NCI-H748 treated with DMSO at 0.1 percent for 48 hours (cell line): ENCODE measurements around the gene GJA4.
"Not testable (repeated sequence)": the region's sequence is repeated elsewhere in the genome, so short reads cannot be mapped to it uniquely, and the experiment has no call there.

ENCODE experiments used
- DNase-seq: peaks from one replicate; lab custom pipeline; 2025; lab: John Stamatoyannopoulos, UW

GJA4 gene

DNA sequence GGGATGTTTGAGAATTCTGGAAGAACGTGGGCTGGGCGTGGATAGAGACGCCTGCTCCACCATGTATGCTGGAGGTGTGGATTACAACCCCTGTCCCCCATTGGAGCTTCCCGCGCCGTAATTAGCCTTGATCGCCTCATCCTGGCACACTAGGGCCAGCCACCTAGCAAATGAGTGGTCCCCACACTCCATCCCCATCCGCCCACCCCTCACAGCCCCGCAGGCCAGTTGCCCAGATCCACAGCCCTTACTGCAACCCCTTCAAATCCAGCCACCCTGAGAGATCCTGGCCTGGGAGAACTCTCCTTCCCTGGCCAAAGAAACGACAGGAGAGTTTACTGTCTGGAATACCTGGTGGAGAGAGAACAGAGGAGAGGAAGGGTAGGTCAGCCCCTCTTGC, 375 bp upstream of the GJA4 start:
- no peak for DNase-seq

DNA sequence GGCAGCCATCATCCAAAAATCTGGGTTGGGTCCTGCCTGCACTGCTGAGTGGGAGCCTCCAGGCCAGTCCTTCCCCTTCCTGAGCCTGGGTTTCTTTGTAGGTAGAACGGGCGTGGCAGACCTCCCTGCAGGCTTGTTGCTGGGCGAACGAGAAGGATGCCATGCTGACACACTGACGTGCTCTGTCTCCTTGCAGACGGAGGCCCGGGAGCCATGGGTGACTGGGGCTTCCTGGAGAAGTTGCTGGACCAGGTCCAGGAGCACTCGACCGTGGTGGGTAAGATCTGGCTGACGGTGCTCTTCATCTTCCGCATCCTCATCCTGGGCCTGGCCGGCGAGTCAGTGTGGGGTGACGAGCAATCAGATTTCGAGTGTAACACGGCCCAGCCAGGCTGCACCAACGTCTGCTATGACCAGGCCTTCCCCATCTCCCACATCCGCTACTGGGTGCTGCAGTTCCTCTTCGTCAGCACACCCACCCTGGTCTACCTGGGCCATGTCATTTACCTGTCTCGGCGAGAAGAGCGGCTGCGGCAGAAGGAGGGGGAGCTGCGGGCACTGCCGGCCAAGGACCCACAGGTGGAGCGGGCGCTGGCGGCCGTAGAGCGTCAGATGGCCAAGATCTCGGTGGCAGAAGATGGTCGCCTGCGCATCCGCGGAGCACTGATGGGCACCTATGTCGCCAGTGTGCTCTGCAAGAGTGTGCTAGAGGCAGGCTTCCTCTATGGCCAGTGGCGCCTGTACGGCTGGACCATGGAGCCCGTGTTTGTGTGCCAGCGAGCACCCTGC, 1.4 kb downstream of the GJA4 start:
- DNase-seq = no peak

DNA sequence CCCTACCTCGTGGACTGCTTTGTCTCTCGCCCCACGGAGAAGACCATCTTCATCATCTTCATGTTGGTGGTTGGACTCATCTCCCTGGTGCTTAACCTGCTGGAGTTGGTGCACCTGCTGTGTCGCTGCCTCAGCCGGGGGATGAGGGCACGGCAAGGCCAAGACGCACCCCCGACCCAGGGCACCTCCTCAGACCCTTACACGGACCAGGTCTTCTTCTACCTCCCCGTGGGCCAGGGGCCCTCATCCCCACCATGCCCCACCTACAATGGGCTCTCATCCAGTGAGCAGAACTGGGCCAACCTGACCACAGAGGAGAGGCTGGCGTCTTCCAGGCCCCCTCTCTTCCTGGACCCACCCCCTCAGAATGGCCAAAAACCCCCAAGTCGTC, 2.0 kb downstream of the GJA4 start:
- DNase-seq = no peak

DNA sequence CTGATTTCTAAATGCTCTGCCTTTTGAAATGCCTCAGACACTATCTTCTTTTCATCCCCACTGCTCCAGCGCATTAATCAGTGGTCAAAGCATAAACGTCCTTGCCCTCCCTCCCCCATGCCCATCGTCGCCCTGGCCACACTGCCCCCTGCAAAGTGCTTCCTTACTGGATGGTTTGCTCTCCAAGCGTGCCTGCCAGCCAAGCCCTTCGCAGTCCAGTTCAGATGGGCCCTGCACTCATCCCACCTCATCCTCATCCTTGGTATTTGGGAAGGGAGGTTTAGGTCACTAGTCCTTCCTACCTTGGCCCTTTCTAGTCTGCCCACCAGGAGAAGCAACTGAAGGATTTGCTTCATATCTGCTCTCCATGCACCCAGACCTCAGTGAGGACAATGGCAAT, 3.1 kb downstream of the GJA4 start:
- DNase-seq = no peak

DNA sequence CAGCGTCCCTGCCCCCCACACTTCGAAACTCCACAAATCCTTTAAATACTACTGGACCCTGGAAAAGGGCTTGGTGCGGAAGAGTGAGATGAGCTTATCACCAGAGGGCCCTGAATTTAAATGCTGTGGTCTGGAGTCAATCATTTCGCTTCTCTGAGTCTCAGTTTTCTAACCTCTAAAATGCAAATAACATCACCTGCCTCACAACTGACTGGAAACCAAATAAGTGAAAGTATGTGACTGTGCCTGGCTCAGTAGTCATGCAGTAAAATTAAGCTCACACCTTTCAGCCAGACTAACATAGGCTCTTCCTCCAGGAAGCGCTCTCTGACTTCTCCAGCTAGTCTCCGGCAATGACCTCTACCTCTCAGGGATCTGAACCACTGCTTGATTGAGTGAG, 4.2 kb downstream of the GJA4 start:
- DNase-seq = no peak

DNA sequence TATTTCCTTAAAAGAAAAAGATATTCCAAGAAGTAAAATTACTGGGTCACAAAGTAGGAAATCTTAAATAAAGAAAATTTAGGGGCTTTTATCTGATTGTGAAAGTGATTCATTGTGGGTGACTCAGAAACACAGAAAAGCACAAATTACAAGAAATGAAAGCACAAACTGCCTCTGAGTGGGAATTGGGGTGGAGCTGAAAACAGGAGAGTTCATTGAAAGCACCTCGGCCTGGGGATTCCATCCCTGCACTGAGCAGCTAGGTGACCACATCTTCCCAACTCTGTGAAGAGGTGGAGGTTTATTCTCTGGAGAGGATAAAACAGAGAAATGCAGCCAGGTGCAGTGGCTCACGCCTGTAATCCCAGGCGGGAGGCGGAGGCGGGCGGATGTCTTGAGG, 7.4 kb downstream of the GJA4 start:
- DNase-seq = no peak

DNA sequence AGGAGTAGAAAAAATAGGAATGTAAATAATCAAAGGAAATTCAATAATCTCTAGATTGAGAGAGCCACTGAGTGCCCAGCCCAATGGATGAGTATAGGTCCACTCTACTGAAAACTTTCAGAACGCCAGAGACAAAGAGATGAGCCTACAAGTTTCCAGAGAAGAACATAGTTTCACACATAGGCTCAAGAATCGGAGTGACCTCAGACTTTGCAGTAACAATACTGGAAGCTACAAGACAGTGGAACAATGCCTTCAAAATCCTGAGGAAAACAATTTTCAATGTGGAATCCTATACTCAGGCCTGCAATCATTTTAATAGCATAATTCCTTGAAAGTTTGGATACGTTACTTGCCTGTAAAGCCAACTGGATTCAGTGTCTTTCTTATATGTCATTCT, 11.0 kb downstream of the GJA4 start:
- DNase-seq = no peak

DNA sequence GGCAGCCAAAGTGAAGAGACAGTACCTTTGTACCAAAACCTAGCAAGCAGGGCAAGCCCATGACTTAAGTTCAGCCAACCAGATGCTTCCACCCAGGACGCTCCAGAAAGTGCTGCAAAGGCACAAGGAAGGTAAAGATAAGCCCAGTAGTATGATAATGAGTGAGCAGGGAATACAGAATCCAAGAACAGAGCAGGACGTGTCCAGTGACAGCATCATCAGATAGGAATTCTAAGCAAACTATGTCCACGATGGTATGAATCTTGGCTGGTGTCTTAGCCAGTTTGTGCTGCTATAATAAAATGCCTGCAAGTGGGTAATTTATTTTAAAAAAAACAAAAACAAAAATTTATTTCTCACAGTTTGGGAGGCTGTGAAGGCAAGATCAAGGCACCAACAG, 13.6 kb downstream of the GJA4 start:
- no peak for DNase-seq

DNA sequence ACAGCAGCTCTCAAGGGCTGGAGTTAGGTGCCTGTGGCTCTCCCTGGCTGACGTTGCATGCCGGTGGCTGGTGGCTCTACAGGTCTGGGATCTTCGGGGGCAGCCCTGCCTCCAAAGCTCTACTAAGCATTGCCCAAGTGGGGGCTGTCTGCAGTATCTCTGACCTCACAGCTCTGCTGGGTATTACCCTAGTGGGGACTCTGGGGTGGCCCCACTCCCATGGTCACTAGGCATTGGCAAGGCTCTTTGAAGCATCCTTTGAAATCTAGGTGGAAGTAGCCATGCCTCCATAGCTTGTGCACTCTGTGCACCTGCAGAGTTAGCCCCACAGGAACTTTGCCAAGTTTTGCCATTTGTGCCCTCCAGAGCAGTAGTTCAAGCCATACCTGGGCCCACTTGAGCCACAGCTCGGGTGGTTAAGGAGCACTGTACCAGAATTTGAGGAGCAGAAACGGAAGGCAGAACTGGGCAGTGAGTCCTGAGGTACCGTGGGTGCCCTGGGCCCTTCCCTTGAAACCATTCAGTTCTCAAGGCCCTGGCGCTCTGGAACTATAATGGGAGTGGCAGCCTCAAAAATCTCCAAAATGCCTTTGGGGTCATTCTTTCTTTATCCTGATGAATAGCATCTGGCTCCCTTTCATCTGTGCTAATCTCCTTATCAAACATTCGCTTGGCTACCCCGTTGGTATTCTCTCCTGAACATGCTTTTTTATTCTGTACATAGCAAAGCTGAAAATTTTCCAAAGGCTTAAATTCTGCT, 15.4 kb downstream of the GJA4 start:
- no peak for DNase-seq

DNA sequence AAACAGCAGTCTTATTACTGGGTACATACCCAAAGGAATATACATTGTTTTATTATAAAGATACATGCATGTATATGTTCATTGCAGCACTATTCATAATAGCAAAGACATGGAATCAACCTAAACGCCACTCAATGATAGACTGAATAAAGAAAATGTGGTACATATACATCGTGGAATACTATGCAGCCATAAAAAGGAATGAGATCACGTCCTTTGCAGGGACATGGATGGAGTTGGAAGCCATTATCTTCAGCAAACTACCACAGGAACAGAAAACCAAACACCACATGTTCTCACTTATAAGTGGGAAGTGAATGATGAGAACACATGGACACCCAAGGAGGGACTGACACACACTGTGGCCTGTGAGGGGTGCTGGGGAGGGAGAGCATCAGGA, 18.0 kb downstream of the GJA4 start:
- DNase-seq = not testable (repeated sequence)

DNA sequence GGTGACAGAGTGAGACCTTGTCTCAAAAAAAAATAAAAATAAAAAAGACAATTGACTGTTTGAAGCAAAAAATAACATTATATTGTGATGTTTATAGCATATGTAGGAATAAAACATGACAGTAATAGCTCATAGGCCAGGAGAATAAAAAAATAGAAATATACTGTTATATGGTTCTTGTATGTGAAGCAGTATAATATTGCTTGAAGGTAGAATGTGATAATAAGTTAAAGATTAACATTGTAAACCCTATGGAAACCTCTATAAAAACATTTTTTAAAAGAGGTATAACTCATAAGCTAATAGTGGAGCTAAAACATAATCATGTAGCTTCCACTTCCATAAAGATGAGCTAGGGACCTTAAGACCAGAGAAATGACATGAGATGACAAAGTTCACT, 23.5 kb downstream of the GJA4 start:
- no peak for DNase-seq

DNA sequence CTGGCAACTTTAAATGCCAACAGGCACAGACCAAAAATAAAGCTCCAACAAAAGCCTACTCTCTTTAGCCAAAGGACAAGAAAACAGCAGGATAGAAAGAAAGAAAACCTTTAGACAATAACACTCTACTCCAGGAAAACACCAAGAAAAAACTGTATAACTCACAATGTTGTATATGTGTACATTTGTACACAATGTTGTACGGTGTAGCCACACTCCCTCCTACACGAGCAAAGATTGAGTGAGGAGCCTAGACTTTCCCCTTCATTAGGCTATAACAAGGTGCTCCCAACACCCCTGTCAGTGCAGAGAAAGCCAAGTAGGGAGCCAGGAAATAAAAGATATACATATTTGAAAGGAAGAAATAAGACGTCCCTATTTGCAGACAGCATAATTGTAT, 24.0 kb downstream of the GJA4 start:
- no peak for DNase-seq

DNA sequence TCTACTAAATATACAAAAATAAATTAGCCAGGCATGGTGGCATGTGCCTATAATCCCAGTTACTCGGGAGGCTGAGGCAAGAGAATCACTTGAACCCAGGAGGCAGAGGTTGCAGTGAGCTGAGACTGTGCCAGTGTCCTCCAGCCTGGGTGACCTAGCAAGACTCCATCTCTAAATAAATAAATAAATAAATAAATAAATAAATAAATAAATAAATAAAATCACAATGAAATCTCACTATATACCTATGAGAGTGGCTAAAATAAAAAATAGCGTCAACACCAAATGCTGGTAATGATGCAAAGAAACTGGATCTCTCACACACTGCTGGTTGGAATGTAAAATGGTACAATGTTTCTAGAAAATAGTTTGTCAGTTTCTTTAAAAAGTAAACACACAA, 26.1 kb downstream of the GJA4 start:
- not testable (repeated sequence) for DNase-seq

DNA sequence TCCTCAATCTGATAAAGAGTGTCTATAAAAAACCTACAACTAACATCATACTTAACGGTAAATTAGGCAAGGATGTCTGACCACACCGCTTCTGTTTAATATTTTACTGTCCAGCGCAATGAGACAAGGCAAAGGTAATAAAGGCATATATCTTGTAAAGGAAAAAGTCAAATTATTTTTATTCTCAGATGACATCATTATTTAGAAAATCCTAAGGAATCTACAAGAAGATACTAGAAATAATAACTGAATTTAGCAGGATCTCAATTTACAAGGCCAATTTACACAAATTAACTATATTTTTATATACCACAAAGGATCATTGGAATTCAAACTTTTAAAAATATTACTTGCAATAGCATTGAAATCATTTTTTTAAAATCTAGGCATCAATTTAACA, 29.4 kb downstream of the GJA4 start:
- DNase-seq = no peak

DNA sequence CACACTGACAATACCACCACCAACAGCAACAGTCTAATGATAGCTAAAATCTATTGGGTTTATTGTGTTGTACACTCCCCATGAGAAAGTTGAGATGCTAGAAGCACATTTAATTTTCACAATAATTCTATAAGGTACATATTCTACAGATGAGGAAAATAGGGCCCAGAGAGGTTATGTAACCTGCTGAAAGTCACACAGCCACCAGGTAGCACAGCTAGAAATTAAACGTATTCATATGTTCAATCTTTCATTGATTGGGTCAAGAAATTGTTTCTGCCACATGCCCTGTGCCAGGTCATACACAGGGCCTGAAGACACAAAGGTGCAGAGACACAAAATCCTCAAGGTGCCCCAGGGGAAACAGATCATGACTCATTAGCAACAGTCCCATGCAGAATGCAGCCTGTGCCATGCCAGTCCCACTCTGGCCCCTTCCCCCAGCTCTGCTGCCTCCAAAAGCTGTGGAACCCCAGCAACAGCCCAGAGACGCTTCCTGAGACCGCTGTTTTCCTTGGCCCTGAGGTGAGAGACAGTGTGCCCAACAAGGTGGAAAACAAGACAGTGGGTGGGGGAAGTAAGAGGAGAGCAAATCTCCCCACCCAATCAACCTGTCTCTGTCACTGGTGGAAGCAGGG, 32.1 kb downstream of the GJA4 start:
- no peak for DNase-seq

DNA sequence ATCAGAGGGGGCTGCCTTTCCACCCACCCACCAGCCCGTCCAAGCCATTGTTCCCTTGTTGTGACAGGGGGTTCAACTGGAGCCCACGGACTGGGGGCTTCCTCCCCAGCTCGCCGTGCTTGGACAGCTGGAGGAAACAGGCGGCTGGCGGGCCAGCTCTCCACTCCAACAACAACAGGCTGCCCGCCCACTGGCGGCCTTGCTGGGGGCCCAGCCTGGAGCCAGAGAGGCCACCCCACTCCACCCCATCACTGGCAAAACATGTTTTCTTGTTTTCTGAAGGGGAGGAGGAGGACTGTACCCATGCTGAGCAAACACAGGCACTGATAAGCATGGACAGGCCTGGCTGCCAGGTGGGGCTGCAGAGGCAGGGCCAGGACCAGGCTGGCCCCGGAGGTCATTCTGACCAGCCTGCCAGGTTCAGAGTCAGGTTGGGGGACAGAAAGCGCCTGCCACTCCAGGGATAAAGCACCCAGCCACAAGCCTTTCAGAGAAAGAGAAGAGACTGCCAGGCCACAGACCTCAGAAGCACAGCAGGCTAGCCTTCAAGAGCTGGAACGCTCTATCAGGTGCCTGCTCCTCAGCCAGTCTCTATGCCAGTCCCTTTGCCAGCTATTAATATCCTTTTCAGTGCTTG, 32.8 kb downstream of the GJA4 start:
- no peak for DNase-seq

DNA sequence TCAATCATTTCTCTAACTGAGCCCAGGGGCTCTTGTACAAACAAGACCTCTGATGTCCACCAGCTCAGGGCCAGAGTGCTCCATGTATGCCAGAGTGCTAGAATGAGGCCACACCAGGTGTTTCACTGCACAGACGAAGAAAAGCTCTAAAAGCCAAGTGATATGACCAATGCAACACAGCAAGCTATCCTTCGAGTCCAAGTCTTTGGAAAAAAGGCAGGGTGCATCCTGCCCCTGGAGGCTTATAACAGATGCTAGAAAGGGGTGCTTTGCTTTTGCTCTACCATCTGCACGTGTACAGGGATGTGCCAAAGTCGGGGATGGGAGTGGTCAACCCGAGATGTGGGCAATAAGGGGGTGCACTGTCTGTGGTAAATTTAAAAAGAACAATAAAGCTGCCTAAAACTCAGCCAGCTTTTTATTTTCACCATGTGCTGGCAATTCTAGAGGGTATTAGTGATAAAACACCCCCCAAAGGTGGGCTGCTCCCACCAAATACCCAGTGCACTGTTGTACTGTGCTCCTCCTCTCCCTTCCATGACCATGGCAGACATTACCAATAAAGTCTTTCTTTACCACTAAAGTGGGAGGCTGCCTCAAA, 34.6 kb downstream of the GJA4 start:
- no peak for DNase-seq

DNA sequence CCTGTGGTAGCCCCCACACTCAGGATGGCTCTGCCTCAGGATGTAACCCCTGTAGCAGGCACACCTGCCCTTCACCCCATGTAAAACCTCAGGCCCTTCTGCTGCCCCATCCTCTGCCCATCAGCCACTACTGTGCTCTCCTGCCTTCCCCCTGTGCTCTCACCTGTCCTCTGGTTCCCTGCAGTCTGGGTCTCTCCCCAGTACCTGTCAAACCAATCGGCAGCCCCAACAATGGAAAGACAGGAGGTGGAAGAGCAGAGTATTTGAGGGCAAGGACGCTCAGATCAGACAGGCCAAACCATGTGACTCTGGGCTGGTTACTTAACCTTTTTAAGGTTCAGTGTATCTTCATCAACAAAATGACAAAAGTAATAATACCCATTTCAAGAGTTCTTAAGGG, 35.8 kb downstream of the GJA4 start:
- DNase-seq = no peak

DNA sequence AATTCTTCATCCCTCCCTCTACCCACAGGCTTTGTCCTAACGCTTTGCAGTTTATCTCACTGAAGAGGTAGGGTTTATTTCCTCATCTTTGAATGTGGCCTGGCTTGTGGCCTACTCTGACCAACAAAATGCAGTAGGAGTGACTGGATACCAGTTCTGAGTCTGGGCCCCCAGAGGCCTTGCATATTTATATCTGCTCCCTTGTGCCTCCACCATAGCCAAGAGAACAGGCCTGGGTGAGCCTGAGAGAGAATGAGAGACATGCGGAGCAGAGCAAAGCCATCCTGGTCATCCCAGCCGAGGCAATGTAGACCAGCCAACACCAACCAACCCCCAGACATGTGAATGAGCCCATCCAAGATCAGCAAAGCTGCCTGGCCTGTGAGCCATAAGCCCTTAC, 36.5 kb downstream of the GJA4 start:
- no peak for DNase-seq

DNA sequence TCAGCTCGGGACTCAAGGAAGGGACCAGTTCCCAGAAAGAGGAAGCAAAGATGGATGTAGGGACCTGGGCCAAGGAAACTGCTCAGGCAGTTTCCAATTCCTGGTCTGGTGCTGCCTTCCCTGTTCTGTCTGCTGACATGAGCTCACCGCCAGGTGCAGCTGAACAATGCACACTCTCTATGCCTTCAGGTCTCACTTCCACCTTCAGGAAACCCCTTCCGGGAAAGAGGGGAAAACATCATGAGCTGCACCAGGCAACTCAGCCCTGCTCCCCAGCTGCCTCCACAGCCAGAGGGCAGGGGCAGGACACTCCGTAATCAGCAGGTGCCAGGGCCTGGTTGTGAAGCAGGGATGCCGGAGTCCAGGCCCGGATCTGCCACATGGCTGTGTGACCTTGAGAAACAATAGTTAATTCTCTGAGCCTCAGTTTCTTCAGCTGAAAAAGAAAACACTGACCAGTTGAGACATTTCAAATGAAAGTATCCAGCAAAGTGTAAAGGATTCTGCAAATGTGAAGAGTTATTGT, 39.0 kb downstream of the GJA4 start:
- no peak for DNase-seq

DNA sequence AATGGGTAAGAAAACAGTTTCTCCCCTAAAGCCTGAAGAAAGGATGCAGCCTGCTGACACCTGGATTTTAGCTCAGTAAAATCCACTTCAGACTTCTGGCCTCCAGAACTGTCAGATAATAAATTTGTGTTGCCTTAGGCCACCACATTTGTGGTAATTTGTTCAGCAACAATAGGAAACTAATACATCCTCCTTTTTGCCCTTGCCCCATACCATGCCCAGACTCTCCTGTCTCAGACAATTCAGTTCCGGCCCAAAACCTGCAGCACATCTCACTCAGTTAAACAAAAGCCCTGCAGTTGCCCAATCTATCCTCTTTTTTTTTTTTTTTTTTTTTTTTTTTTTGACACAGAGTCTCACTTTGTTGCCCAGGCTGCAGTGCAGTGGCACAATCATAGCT, 40.9 kb downstream of the GJA4 start:
- no peak for DNase-seq
